ENCODE results near the gene LPIN3. TPM values are rescaled to one million over a fixed set of nuclear protein-coding genes. Genes with fewer than 3 reads are reported as not detected.

LPIN3 gene
- total and polyA plus RNA-seq, 2 donors (not counting 3 experiments of a cell fraction or from before 2014, with no cell fraction given) = 2.1 to 3.0 TPM

GRCh38 chr20:41394081-41394480 is 53.5 kb downstream of the LPIN3 start:
- DNase-seq (ENCODE audit: low read depth, low spot score) (no peak), FAIRE-seq (no peak)
- no TSS peak for BruUV-seq (replicated peaks)
- H3K9me3 ChIP-seq (replicated peaks; ENCODE audit: control insufficient read depth, insufficient read depth, low read length) = no peaks in the 10 kb centered on the region
- intact Hi-C loops (cut with micrococcal nuclease) (no loop called here), dilution Hi-C loops (cut with MboI; ENCODE audit: extremely low pct_ligation_motif_present, low sequenced_read_pairs) (no loop called here)
- no peaks in the 10 kb centered on the region for H4K20me1 ChIP-seq (replicated peaks; ENCODE audit: control insufficient read depth, extremely low read depth, insufficient read depth, low read length)
- no peak overlapping the region for H3K9ac ChIP-seq (replicated peaks; ENCODE audit: extremely low read depth, insufficient read depth, low read length)
- H3K9me1 ChIP-seq (replicated peaks; ENCODE audit: control insufficient read depth, extremely low read depth, insufficient read depth, low read length) = no peaks in the 10 kb centered on the region
- no peaks in the 10 kb centered on the region for H3K27me3 ChIP-seq (ENCODE audit: control insufficient read depth in 2 of 2, insufficient read depth in 2 of 2, low read length in 2 of 2)
- no peak overlapping the region for H2AFZ ChIP-seq (ENCODE audit: low read depth, low read length)
- no peaks in the 10 kb centered on the region for H3K36me3 ChIP-seq (ENCODE audit: control insufficient read depth in 2 of 2, extremely low read depth in 1 of 2, insufficient read depth in 2 of 2, low read length in 2 of 2)
- CTCF ChIA-PET = interaction anchor here (0.6 kb wide), 1 partner anchor 676 kb away, joined by 3 read pairs; no protein-coding TSS in a partner anchor
- H3K79me2 ChIP-seq (ENCODE audit: control insufficient read depth, insufficient read depth, low read length) = no peaks in the 10 kb centered on the region
- H3K4me1 ChIP-seq (ENCODE audit: control insufficient read depth, extremely low read depth, insufficient read depth, low read length) = no peaks in the 10 kb centered on the region
- H3K4me2 ChIP-seq (ENCODE audit: insufficient read depth, low read length) = no peak overlapping the region
- TF ChIP-seq MAX (IDR thresholded peaks at IDR 0.05; ENCODE audit: insufficient read depth, insufficient read length) (no peak), POLR2AphosphoS5 (IDR thresholded peaks at IDR 0.05; ENCODE audit: insufficient read depth, low read depth, low read length) (no peak)
- H3K27ac ChIP-seq (ENCODE audit: insufficient read depth, low read depth, low read length) = no peak overlapping the region
- no peak overlapping the region for H3K4me3 ChIP-seq (replicated peaks in 1 of 3; ENCODE audit: insufficient read depth in 1 of 3, low read depth in 1 of 3, low read length in 3 of 3)
- POLR2A ChIA-PET = no interaction called here

GRCh38 chr20:41394931-41395666 is 54.5 kb downstream of the LPIN3 start:
- dilution Hi-C loops (cut with MboI; ENCODE audit: extremely low pct_ligation_motif_present, low sequenced_read_pairs) = no loop called here
- Histone ChIP-seq H3K4me2 (ENCODE audit: insufficient read depth, low read length) (no peak overlapping the region), H3K27ac (ENCODE audit: insufficient read depth, low read depth, low read length) (no peak overlapping the region), H3K27me3 (ENCODE audit: control insufficient read depth in 2 of 2, insufficient read depth in 2 of 2, low read length in 2 of 2) (no peaks in the 10 kb centered on the region), H3K4me1 (ENCODE audit: control insufficient read depth, extremely low read depth, insufficient read depth, low read length) (no peaks in the 10 kb centered on the region), H2AFZ (ENCODE audit: low read depth, low read length) (no peak overlapping the region), H3K36me3 (ENCODE audit: control insufficient read depth in 2 of 2, extremely low read depth in 1 of 2, insufficient read depth in 2 of 2, low read length in 2 of 2) (no peaks in the 10 kb centered on the region), H3K79me2 (ENCODE audit: control insufficient read depth, insufficient read depth, low read length) (no peaks in the 10 kb centered on the region), H3K4me3 (replicated peaks in 1 of 3; ENCODE audit: insufficient read depth in 1 of 3, low read depth in 1 of 3, low read length in 3 of 3) (no peak overlapping the region), H4K20me1 (replicated peaks; ENCODE audit: control insufficient read depth, extremely low read depth, insufficient read depth, low read length) (no peaks in the 10 kb centered on the region), H3K9me1 (replicated peaks; ENCODE audit: control insufficient read depth, extremely low read depth, insufficient read depth, low read length) (no peaks in the 10 kb centered on the region), H3K9me3 (replicated peaks; ENCODE audit: control insufficient read depth, insufficient read depth, low read length) (no peaks in the 10 kb centered on the region), H3K9ac (replicated peaks; ENCODE audit: extremely low read depth, insufficient read depth, low read length) (no peak overlapping the region)
- no peak for FAIRE-seq
- POLR2A ChIA-PET = no interaction called here
- intact Hi-C loops (cut with micrococcal nuclease) = no loop called here
- BruUV-seq (replicated peaks) = no TSS peak
- CTCF ChIA-PET = no interaction called here
- DNase-seq (ENCODE audit: low read depth, low spot score) = no peak
- no peak for TF ChIP-seq POLR2AphosphoS5 (IDR thresholded peaks at IDR 0.05; ENCODE audit: insufficient read depth, low read depth, low read length)
- TF ChIP-seq MYC (IDR thresholded peaks at IDR 0.05; ENCODE audit: low read depth, low read length) = no peak
- TF ChIP-seq MAX (IDR thresholded peaks at IDR 0.05; ENCODE audit: insufficient read depth, insufficient read length) = no peak
- TF ChIP-seq POLR2A (IDR thresholded peaks at IDR 0.05; ENCODE audit: low read depth, low read length) = no peak
- TF ChIP-seq JUN (IDR thresholded peaks at IDR 0.05; ENCODE audit: borderline replicate concordance, insufficient read depth, insufficient read length, low read depth) = no peak
- TF ChIP-seq EZH2 (IDR thresholded peaks at IDR 0.05; ENCODE audit: borderline replicate concordance, low read depth, low read length, severe bottlenecking) = no peak
